Hepatocyte (in vitro differentiated cells): ENCODE measurements around the gene CDC25C.

ENCODE experiments used
- EZH2 ChIP-seq: fragments of 200-600 bp; sonication (generic); IDR thresholded peaks from 2 replicates; pipeline ENCODE4 v1.6.1; 2016; ENCODE audit warnings: antibody characterized with exemption, mild to moderate bottlenecking, borderline replicate concordance
- EZH2phosphoT487 ChIP-seq: fragments of 200-600 bp; sonication (generic); IDR thresholded peaks from one replicate; pipeline ENCODE4 v1.6.1; 2018; ENCODE audit warnings: antibody characterized with exemption, mild to moderate bottlenecking, low read depth, moderate library complexity; ENCODE audit not compliant: unreplicated experiment, severe bottlenecking
- TF ChIP-seq, protein P1 (sequence below): fragments of 200-600 bp; sonication (generic); IDR thresholded peaks from 2 replicates; pipeline ENCODE4 v1.5.1; 2016; ENCODE audit warnings: antibody characterized with exemption, mild to moderate bottlenecking; ENCODE audit not compliant: poor library complexity

DNA sequence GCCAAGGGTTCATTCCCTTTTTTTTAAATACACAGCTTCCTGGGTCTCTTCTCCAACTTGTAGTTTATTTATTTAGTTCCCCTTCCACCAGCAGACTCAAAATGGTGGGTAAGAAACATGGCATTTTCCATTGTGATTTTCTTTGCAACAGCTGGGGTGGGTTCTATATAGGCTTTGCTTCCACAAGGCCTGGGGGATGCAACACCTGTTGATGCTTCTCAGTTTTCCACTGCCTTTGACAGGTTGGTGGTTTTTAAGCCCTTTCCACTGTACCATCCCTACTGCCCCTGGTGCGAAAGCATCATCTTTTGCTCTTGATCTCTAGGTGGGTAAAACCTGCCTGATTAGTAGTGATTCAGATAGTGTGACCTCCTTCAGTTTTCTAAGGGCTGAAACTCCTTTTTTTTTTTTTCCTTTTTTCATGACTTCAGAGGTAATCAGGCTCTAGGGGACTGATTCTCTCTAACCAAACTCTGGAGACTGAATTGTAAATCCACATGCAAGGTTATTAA is 29.4 kb upstream of the CDC25C start:
- TF ChIP-seq, protein P1, sequence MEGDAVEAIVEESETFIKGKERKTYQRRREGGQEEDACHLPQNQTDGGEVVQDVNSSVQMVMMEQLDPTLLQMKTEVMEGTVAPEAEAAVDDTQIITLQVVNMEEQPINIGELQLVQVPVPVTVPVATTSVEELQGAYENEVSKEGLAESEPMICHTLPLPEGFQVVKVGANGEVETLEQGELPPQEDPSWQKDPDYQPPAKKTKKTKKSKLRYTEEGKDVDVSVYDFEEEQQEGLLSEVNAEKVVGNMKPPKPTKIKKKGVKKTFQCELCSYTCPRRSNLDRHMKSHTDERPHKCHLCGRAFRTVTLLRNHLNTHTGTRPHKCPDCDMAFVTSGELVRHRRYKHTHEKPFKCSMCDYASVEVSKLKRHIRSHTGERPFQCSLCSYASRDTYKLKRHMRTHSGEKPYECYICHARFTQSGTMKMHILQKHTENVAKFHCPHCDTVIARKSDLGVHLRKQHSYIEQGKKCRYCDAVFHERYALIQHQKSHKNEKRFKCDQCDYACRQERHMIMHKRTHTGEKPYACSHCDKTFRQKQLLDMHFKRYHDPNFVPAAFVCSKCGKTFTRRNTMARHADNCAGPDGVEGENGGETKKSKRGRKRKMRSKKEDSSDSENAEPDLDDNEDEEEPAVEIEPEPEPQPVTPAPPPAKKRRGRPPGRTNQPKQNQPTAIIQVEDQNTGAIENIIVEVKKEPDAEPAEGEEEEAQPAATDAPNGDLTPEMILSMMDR = no peak
- TF ChIP-seq EZH2phosphoT487 = no peak
- TF ChIP-seq EZH2 = no peak
